Choroid plexus epithelial cell (primary cell): Measurements from ENCODE around the gene DSN1.

Source experiments
- DNase-seq: peaks from one replicate; pipeline ENCODE4 v3.0.0-alpha.2; 2010; ENCODE audit warnings: low read depth
- H3K4me3 ChIP-seq: 2 replicates; pipeline ENCODE4 v1.5.1; 2011; ENCODE audit warnings: low read depth, mild to moderate bottlenecking, control low read depth, low read length, moderate library complexity
- CTCF ChIP-seq: conservative IDR thresholded peaks from 2 replicates; pipeline ENCODE4 v1.5.1; 2011; ENCODE audit warnings: low read depth, mild to moderate bottlenecking, control low read depth, inconsistent platforms, low read length, moderate library complexity

Gene DSN1

GRCh38 chr20:36796117-36796516 lies 22.6 kb upstream of the DSN1 start:
- H3K4me3 ChIP-seq, result no peak overlapping the region
- no peak for TF ChIP-seq CTCF
- DNase-seq, result no peak

- DNase-seq, result no peak
- no peak overlapping the region for H3K4me3 ChIP-seq
- TF ChIP-seq CTCF, result no peak
Observed at GRCh38 chr20:36795691-36796090, 22.1 kb upstream of the DSN1 start.

GRCh38 chr20:36794116-36794474 lies 20.5 kb upstream of the DSN1 start:
- no peak for TF ChIP-seq CTCF
- DNase-seq, result no peak
- H3K4me3 ChIP-seq, result no peak overlapping the region

- no peak for TF ChIP-seq CTCF
- DNase-seq, result no peak
- no peak overlapping the region for H3K4me3 ChIP-seq
Observed at GRCh38 chr20:36793294-36794115, 19.9 kb upstream of the DSN1 start.

- H3K4me3 ChIP-seq, result no peak overlapping the region
- peak; percentile 71 for TF ChIP-seq CTCF
- DNase-seq, result peak; percentile 73
Observed at GRCh38 chr20:36792422-36792821, 18.9 kb upstream of the DSN1 start.

GRCh38 chr20:36791862-36792261 lies 18.3 kb upstream of the DSN1 start:
- DNase-seq, result no peak
- H3K4me3 ChIP-seq, result no peak overlapping the region
- TF ChIP-seq CTCF, result no peak

GRCh38 chr20:36786663-36787062 lies 13.1 kb upstream of the DSN1 start:
- TF ChIP-seq CTCF, result no peak
- no peak overlapping the region for H3K4me3 ChIP-seq
- DNase-seq, result no peak
